GM18907 (cell line): ENCODE measurements around the gene TIRAP.

Experiments used
- ATAC-seq: cut with Tn5 transposase; IDR thresholded peaks from one replicate; pipeline ENCODE4 v1.9.1; 2021; ENCODE audit warnings: mild to moderate bottlenecking, moderate library complexity; ENCODE audit not compliant: unreplicated experiment

TIRAP gene

DNA sequence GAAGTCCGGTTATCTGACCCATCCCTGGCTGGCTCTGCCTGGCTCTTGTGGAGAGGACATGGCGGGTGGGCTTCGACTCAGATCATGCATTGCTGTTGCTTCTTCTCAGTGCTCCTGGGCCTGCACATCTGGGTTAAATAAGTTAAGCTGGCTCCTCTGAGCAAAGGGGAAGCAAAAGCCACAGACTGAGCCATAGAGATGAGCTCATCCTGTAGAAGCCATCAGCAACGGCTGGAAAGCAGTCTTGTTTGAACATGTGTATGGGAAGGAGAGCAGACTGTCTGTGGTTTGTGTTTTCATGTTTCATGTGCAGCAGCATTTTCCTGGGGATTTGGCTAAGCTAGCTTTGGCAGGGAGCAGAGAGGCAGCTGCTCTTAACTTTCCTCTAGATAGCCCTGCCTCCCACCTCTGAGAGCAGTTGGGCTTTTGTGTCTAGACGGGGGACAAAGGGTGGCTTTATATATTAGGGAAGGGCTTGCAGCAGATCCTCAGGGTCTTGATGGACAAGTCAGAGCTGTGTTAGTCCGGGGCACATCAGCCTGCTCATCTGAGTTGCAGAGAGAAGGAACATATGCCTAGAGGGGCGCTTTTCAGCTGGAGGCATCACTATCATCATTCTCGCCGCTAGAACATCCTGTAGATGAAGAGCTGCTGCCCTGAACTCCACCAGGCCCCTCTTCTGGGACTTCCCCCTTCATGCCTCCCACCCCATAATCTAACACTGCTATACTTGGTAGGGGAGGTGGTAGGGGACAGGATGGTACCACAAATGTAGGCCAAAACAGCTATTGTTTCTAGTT lies 35.9 kb downstream of the TIRAP start:
- ATAC-seq = peak; percentile 93

DNA sequence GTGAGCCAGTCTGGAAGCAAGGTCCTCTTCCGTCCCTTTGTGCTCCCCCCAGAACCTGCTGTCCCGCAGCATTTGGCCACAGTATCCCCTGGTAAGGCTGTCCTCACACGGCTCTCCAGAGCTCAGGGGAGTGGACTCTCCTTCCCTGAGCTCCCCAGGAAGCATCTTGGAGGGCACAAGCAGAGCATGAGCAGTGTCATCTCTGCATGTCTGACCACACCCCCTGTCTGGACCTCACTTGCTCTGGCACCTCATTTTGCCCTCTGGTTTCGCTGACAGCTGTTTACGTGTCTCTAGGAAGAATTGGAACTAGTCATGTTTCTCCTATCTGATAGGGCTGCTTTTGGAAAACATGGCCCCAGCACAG lies 36.5 kb downstream of the TIRAP start:
- ATAC-seq = no peak

DNA sequence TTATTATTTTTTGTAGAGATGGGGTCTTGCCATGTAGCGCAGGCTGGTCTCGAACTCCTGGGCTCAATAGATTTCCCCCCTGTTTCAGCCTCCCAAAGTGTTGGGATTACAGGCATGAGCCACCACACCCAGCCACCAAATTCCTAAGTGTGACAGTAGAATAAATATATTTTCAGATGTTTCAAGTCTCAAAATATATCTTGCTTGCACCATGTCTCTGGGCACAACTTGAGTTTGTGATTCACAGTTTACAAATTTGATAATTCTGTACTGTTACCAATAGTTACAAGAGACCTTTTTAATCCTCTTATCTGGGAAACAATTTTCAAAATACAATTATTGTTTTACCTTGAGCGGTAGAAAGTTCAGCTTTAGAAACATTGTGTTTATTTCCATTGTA lies 40.1 kb downstream of the TIRAP start:
- ATAC-seq = no peak

DNA sequence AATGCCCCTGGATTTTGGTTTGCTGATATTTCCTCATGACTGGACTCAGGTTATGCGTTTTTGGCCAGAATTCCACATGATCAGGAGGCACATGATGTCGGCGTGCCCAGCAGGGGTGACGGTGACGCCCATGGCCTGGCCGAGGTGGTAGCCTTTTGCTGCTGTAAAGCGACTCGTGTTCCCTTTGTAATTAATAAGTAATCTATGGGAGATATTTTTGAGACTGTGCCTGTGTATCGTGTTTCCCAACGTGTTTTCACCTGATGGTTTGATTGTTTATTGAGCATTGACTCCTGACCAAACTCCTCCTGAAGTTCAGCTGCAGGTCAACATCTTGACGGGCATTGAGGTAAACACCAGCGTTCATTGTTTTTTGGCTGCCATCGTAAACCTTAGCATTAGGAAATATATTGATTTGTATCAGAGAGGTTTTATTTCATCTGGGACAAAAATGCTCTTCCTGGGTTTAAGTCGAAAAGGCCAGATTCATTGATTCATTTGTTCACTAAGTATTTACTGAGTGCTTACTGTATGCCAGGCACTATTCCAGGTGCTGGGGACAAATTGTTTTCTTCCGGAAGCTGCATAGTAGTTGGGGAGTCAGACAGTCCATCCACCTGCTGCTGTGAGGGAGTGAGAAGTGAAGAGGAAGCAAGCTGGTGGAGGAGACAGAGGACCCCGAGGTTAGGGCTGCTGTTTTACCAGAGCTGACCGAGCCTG lies 44.5 kb downstream of the TIRAP start:
- no peak for ATAC-seq

DNA sequence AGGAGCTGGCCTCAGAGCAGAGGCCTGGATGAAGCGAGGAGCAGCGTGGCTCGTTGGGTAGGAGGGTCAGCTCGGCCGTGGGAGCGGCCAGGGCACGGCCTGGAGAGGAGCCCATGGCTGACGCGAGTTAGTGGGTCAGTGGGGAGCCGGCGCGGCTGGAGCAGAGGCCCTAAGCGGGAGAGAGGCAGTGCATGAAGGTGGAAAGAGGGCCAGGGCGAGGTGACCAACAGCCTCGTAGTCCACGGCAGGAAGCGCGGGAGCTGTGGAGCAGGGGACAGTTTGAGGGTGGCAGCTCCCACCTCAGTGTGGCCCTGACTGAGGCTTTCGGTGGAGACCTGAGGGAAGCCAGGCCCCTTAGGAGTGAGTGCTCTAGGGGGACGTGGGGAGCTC lies 45.1 kb downstream of the TIRAP start:
- ATAC-seq = no peak

DNA sequence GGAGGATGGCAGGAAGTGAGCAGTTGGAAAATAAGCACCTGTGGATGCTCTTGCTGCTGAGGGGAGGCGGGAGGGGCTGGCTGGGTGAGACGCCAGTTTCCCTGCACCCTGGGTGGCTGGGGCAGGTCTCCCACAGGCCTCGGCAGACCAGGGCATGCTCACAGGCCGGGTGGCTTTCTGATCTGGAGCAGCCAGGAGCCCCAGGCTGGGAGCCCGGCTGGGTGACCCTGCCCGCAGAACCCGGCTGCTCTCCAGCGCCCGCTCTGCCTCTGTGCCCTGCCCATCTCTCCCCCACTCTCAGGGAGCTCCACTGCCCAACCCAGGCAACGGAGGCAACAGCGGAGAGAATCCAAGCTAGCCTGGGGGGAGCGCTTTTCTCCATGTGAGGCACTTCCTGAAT lies 45.6 kb downstream of the TIRAP start:
- ATAC-seq = no peak

DNA sequence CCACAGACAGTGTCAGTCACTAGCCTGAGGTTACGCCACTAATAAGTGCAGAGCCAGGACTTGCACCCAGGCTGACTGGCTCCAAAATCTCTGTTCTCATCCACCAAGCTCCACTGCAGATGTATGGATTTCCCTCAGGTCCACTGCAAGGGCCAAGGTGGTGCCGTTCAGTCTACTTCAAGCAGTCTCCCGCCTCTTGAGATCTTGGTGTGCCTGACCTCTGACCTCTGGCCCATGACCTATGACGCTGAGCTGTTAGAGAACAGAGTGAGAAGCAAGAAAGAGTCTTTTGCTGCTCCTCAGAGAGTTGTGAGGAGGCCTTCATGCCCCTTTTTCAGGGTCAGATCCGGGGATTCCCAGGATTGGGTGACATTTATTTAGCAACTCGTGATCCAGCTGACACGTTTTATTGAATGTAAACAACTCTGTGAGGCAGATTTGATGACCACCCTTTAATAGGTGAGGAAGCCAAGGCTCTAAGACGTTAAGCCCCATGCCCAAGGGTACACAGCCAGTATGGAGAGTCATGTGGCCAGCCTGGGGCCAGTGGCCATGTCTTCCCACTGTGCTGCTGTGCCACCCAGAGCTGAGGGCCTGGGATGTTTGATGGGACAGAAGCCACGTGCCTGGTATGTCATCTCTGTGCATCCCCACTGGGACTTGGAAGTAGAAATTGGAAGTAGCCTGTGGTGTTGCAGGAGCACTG lies 46.2 kb downstream of the TIRAP start:
- no peak for ATAC-seq

DNA sequence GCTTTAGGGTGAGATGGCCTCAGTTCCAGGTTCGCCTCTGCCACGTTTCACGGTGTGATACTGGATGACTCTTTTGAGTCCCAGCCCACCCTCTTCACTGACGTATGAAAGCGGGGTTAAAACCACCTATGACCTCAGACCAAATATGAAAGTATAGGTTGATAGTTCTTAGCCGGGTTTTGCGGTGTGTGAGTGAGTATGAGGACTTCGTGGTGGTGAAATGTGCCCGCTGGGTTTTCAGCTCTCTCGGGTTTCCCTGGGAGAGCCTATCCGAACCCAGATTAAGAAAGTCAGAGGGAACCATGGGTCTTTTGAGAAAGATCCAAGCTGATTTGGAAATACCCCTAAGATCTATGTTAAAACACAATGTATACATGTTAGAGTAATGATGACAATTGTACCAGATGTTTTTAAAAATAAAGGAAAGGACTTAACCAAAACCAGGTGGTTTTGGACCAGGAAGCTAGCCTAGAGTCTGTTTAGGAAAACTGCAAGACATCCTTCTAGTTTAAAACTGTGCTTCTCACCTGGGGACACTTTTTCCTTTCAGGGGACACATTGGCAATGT lies 46.8 kb downstream of the TIRAP start:
- no peak for ATAC-seq

DNA sequence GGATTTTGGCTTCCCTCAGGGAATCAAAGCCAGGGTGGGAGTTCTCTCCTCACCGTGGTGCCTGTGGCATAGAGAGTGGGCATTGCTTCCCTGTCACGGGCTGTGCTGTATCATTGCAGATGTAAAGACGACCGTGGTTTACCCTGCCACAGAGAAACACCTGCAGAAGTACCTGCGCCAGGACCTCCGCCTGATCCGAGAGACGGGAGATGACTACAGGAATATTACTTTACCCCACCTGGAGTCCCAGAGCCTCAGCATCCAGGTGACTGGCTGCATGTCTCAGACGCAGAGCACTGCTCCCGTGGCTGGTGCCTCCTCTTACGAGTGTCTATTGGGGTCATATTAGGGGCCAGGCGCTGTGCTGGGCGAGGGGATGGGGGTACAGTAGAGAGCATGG lies 48.4 kb downstream of the TIRAP start:
- ATAC-seq = no peak

DNA sequence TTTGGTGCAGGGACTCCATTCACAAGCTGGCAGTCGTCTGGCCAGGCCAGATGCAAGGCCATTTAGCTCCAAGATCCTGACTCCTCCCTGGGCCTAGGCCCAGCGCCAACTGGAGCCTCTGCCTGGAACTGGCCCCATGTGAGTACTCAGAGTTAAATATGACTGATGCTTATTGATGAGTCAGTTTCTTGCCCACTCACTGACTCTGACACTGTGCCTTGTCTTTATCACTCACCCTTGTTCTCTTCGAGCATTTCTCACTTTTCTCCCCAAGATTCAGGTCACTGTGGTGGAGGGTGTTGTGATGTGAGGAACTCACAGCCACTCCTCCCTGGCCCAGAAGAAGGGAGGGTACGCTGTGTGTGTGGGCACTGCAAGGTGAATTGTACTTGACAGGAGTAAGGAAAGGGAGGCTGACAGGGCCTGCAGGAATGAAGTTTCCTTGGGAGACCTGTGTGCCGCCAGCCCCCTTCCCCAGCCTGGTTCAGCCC lies 49.4 kb downstream of the TIRAP start:
- no peak for ATAC-seq

DNA sequence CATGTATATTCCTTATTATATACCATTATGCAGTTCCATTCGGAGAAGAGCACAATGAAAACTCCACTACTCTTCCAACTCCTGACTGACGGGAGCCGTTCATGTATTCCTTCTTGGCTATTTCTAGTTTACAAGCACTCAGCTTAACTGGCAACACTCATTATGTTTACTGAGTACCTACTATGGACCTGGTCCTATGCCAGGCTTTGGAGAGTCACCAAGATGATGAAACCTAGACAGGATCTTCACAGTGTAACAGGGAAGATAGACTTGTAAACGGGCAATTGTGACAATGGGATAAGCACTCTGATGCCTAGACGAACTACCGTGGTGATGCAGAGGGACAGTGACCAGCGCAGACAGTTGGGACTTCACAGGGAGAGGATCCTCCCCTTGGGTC lies 50.2 kb downstream of the TIRAP start:
- ATAC-seq = no peak

DNA sequence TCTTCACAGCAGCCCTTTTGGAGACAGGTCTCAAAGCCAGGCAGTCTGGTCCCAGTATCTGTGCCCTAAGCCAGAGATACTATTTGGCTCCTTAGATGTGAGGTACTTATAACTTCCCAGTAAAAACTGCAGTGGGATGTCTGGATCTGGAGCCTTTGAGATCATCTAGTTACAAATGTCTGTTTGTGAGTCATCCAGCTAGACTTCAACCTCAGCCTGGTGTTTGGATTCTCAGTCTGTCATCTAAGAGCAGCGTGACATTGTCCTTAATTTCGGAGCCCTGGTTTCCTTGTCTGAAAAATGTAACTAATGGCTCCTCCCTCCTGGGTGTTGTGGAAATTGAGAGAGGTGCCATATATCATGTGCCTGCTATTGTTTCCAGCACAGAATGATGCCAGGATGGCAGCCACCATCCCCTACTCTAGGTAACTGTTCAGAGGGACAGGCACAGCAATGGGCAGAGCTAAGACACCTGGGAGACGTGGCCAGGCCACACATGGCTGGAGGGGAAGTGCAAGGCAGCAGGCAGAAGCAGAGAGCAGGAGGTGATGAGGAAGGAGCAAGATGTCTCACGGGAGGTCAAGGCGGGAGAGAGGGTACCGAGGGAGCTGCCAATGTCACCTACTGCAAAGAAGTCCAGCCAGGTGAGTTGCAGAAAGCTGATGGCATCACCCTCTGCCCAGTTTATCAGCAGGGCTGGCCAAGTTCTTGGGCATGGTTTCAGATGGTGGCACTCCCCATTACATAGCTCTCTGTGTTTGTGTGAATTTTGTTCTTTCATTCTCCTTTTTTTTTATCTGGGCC lies 52.0 kb downstream of the TIRAP start:
- no peak for ATAC-seq

DNA sequence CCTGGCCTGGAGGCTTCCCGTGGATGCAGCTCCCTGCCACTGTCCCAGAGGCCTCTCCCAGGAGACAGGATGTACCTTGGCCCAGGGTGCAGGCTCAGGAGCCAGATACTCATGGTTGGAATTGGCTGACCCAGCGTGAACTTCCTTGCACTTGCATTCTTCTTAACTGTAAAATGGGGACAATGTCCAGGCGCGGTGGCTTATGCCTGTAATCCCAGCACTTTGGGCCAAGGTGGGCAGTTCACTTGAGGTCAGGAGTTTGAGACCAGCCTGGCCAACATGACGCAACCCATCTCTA lies 52.5 kb downstream of the TIRAP start:
- no peak for ATAC-seq

DNA sequence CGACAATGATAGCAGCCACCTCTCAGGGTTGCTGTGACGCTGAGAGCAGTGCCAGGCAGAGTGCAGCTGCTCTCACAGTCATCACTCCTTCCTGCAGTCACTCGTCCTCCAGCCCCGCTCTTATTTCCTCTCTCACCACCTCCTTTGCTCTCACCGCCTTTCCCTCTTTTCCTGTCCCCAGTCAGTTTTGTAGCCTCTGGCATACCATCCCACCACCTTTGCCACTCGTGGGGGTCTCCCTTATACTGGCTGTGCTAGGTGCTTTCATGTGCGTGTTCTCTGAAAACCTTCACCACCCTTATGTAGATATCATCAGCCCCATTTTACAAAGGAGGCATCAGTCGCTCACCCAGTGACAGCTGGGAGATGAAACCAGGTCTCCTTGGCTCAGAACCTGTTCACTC lies 53.2 kb downstream of the TIRAP start:
- no peak for ATAC-seq

DNA sequence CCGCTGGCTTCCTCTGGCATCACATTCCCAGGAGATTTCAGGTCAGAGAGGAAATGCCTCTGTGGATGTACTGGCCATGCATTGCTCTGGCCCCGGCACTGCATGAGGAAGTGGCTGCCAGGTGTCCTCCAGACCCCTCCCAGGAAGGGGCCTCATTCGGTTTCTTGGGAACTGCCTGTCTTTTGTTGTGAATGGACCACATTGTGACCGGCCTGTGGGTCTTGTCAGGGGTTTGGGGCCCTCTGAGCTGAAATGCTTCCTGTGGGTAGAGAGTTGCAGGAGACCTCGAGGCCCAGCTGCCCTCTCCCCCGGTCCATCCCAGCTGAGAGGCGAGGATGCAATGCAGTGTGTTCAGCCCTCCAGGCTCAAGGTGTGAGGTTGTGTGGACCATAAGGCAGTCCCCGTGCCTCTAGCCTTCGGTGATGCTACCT lies 53.8 kb downstream of the TIRAP start:
- no peak for ATAC-seq

DNA sequence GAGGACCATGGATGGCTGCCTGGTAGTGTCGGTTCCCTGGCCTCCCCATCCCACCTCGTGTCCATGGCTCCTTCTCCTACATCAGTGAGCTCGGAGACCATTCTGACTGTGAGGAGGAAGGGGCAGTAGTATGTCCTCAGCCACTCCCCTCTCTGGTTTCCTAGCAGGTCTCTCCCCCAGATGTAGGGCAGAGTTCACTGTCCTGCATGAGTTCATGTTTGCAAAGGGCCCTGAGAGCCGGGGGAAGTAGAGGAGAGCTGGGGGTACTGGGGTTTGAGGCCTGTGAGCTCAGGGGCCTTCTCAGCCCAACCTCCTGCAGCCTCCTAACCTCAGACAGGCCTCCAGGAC lies 54.2 kb downstream of the TIRAP start:
- no peak for ATAC-seq

DNA sequence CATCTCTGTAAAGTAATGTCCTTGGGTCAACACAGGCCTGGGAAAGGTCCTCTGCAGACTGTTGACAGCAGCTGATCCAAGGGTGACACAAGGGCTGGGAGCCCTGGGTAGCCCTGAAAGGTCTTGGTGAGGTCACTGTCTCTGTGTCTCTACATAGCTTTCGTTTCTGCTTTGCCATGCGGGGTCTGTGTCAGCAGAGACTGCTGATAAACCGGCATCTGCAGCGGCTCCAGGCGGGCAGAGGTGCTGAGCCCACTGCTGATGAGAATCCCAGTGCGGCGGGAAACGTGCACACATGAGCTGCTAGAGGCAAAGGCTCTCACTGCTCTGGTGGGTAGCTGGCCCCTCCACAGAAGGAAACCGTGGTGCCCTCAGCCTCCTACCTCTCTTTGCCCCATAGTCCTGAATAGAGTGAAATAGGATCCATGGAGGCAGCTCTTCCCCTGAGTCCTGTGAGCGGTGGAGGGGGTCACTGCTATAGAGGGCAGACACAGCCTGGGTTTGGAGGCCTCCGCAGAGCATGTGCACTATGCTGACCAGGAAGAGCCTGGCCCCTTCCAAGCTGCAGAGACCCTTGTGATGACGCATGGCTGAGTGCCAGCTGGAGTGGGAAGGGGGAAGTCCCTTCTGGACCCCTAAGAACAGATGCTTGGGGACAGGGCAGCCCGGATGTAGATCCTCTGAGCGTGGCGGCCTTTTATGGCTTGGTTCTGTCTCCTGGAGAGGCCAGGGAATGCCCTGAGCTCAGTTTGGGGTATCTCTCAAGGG lies 54.8 kb downstream of the TIRAP start:
- peak; percentile 44 for ATAC-seq

DNA sequence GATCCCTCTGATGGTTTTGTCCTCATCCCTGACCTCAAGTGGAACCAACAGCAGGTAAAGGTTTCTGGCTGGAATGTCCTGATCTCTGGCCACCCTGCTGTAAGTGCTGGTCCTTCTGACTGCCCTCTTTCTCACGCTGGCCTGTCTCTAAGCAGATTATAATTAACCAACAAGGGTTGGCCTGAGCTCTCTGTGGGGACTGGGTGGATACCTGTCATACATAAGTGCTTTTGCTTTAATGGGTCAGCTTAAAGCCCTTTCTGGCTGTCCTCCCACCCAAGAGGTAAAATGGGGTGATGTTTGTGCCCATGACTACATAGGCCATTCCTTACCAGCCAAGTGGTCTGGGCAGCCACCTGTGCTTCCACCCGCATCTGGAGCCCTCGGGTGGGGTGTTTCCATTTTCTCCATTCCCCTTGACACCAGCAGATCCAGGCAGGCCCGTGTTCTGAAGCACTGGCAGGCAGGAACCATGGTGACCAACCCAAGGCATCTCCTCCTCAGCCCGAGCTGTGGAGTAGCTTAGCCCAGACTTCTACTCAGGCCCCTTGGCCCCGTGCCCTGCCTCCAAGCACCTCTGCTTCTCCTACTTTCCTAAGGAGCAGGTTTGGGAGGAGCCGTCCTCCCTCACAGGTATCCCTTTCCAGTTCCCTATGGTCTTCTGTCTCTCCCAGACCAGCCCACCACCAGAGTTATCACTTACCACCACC lies 55.6 kb downstream of the TIRAP start:
- ATAC-seq = no peak

DNA sequence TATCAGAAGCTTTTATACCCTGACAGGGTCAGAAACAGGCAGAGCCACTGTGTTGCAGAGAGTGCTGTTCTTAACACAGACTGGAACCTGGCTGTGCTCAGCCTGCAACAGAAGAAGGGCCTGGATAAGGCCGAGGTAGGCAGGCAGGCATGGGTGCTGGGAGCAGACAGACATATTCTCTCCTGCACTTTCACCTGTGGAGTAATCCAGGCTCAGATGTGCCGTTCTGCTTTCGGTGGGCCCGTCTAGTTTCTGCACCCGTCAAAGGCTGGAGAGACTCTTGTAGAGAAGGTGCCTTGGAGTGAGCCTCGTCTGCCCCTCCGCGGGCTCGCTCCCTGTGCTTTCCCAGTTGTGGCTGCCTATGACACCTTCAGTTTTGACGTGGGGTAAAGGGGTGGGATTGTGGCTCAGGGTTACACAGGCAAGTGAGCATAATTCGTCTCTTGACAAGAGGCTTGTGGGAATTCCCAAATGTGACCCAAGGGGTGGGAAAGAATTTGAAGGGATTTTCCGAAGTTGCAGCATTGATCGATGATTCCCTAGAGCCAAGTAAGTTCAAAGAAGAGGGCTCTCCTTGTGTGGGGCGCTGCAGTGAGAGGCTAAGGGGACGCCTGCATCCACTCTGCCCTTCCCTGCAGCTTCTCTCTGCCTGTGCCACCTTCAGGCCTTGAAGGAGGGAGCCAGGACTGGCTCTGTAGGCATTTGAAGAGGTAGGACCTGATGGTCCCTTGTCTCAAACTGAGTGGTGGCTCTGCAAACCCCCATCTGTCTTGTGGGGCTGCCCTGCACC lies 56.4 kb downstream of the TIRAP start:
- ATAC-seq = no peak
